ENCODE results near the gene ZNF474.
A peak's percentile ranks its signal among the peaks of the same experiment; 100 is the strongest.

The ZNF474 gene

GRCh38 chr5:122200865-122201264 lies 71.5 kb downstream of the ZNF474 start:
- no peak for DNase-seq (ENCODE audit: low read depth, low spot score)
- no peak overlapping the region for H3K4me3 ChIP-seq (ENCODE audit: low read length)

GRCh38 chr5:122201365-122201764 lies 72.0 kb downstream of the ZNF474 start:
- no peak overlapping the region for H3K4me3 ChIP-seq (ENCODE audit: low read length)
- no peak for DNase-seq (ENCODE audit: low read depth, low spot score)

- peak; percentile 23 for DNase-seq (ENCODE audit: low read depth, low spot score)
- H3K4me3 ChIP-seq (ENCODE audit: low read length): no peak overlapping the region
Measured at GRCh38 chr5:122202952-122203351, 73.6 kb downstream of the ZNF474 start.
